Loucy (cell line): Measurements from ENCODE around the gene PRTG.

Experiments
- H2AFZ ChIP-seq: fragments of 200-600 bp; sonication (generic); 2 replicates; pipeline ENCODE4 v1.6.0; 2016; ENCODE audit warnings: antibody characterized with exemption, mild to moderate bottlenecking, low read length, moderate library complexity
- H3F3A ChIP-seq: fragments of 200-600 bp; 2 replicates; pipeline ENCODE4 v1.6.0; 2016; ENCODE audit warnings: antibody characterized with exemption, low read depth, mild to moderate bottlenecking
- H3K27me3 ChIP-seq: fragments of 200-600 bp; sonication (generic); 2 replicates; pipeline ENCODE4 v1.6.1; 2014; ENCODE audit warnings: low read length, mild to moderate bottlenecking; ENCODE audit not compliant: insufficient read depth, poor library complexity, severe bottlenecking
- H3K36me3 ChIP-seq: fragments of 200-600 bp; sonication (generic); 2 replicates; pipeline ENCODE4 v1.6.1; 2016; ENCODE audit warnings: low read length; ENCODE audit not compliant: insufficient read depth
- H3K4me1 ChIP-seq: fragments of 200-600 bp; sonication (generic); 2 replicates; pipeline ENCODE4 v1.5.1; 2014; ENCODE audit warnings: low read length, mild to moderate bottlenecking; ENCODE audit not compliant: insufficient read depth, poor library complexity, severe bottlenecking
- H3K4me2 ChIP-seq: fragments of 200-600 bp; sonication (generic); 2 replicates; pipeline ENCODE4 v1.6.0; 2014; ENCODE audit warnings: antibody characterized with exemption, low read length, low read depth, mild to moderate bottlenecking; ENCODE audit not compliant: poor library complexity, severe bottlenecking
- H3K4me3 ChIP-seq: fragments of 200-600 bp; sonication (generic); 2 replicates; pipeline ENCODE4 v1.5.1; 2014; ENCODE audit warnings: low read length, mild to moderate bottlenecking, mixed read lengths; ENCODE audit not compliant: poor library complexity, severe bottlenecking
- H3K79me2 ChIP-seq: fragments of 200-600 bp; sonication (generic); 2 replicates; pipeline ENCODE4 v1.6.1; 2014; ENCODE audit warnings: low read length; ENCODE audit not compliant: insufficient read depth
- H3K9ac ChIP-seq: fragments of 200-600 bp; sonication (generic); 2 replicates; pipeline ENCODE4 v1.6.0; 2014; ENCODE audit warnings: mild to moderate bottlenecking, low read depth, low read length, moderate library complexity; ENCODE audit not compliant: poor library complexity, severe bottlenecking
- H3K9me2 ChIP-seq: fragments of 200-600 bp; sonication (generic); replicated peaks from 2 replicates; pipeline ENCODE4 v1.6.1; 2016; ENCODE audit warnings: low read depth, low read length, mixed read lengths
- H3K9me3 ChIP-seq: fragments of 200-600 bp; sonication (generic); 2 replicates; pipeline ENCODE4 v1.6.1; 2014; ENCODE audit warnings: mild to moderate bottlenecking, antibody characterized with exemption, low read length, low read depth; ENCODE audit not compliant: insufficient read depth
- H4K20me1 ChIP-seq: fragments of 200-600 bp; sonication (generic); 2 replicates; pipeline ENCODE4 v1.6.0; 2014; ENCODE audit warnings: antibody characterized with exemption, low read length, mild to moderate bottlenecking; ENCODE audit not compliant: insufficient read depth, poor library complexity, severe bottlenecking
- EZH2phosphoT487 ChIP-seq: fragments of 200-600 bp; IDR thresholded peaks from 2 replicates; pipeline ENCODE4 v1.6.1; 2018; ENCODE audit warnings: antibody characterized with exemption, mild to moderate bottlenecking, moderate library complexity, borderline replicate concordance
- TF ChIP-seq, protein P1 (sequence below): fragments of 200-600 bp; sonication (generic); conservative IDR thresholded peaks from 2 replicates; pipeline ENCODE4 v1.5.1; 2014; ENCODE audit warnings: mild to moderate bottlenecking, antibody characterized with exemption, low read length

PRTG gene

DNA sequence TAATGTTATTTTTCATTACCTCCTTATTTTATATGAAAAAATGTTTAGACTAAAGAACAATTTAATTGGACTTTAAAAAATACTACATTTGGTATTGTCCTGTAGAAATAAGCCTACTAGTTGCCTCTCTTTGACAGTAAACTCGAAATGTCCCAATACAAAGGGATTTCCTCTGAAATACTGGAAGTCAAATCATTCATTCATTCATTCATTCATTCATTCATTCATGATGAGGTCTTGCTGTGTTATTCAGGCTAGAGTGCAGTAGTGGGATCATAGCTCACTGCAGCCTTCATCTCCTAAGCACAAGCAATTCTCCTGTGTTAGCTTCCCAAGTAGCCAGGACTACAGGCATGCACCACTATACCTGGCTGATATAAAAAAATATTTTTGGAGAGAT lies 104.2 kb downstream of the PRTG start:
- Histone ChIP-seq H3K9me3 (no peaks in the 10 kb centered on the region), H3K79me2 (no peaks in the 10 kb centered on the region), H2AFZ (no peak overlapping the region), H4K20me1 (no peaks in the 10 kb centered on the region), H3K9me2 (no peaks in the 10 kb centered on the region), H3K36me3 (no peaks in the 10 kb centered on the region), H3K27me3 (no peaks in the 10 kb centered on the region), H3K4me3 (no peak overlapping the region), H3F3A (no peaks in the 10 kb centered on the region), H3K9ac (no peak overlapping the region), H3K4me1 (no peaks in the 10 kb centered on the region), H3K4me2 (no peak overlapping the region)
- TF ChIP-seq EZH2phosphoT487: no peak
- TF ChIP-seq, protein P1, sequence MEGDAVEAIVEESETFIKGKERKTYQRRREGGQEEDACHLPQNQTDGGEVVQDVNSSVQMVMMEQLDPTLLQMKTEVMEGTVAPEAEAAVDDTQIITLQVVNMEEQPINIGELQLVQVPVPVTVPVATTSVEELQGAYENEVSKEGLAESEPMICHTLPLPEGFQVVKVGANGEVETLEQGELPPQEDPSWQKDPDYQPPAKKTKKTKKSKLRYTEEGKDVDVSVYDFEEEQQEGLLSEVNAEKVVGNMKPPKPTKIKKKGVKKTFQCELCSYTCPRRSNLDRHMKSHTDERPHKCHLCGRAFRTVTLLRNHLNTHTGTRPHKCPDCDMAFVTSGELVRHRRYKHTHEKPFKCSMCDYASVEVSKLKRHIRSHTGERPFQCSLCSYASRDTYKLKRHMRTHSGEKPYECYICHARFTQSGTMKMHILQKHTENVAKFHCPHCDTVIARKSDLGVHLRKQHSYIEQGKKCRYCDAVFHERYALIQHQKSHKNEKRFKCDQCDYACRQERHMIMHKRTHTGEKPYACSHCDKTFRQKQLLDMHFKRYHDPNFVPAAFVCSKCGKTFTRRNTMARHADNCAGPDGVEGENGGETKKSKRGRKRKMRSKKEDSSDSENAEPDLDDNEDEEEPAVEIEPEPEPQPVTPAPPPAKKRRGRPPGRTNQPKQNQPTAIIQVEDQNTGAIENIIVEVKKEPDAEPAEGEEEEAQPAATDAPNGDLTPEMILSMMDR: no peak

DNA sequence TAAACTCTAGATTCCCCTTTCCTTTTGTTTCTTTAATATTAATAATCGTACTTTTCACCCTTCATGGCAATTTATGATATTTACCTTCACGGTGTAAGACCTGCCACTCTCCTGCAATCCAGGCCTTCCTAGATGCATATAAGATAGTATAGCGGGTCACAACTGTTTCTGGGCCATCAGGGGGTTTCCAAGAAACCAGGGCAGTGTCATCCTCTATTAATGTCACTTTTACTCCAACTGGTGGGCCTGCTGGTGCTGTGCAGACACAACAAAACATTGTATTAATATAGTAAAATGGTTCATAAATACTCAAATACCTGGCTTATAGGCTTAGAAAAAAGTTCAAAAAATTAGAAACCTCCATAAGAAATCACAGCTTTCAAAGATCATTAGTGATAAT lies 105.9 kb downstream of the PRTG start:
- H3K9me3 ChIP-seq: no peaks in the 10 kb centered on the region
- H3K36me3 ChIP-seq: no peaks in the 10 kb centered on the region
- no peak overlapping the region for H3K4me2 ChIP-seq
- H4K20me1 ChIP-seq: no peaks in the 10 kb centered on the region
- H3K27me3 ChIP-seq: no peaks in the 10 kb centered on the region
- H3K4me1 ChIP-seq: no peaks in the 10 kb centered on the region
- TF ChIP-seq, protein P1: no peak
- no peak for TF ChIP-seq EZH2phosphoT487
- H3K9me2 ChIP-seq: no peaks in the 10 kb centered on the region
- H2AFZ ChIP-seq: no peak overlapping the region
- H3K79me2 ChIP-seq: no peaks in the 10 kb centered on the region
- H3F3A ChIP-seq: no peaks in the 10 kb centered on the region
- H3K4me3 ChIP-seq: no peak overlapping the region
- no peak overlapping the region for H3K9ac ChIP-seq

DNA sequence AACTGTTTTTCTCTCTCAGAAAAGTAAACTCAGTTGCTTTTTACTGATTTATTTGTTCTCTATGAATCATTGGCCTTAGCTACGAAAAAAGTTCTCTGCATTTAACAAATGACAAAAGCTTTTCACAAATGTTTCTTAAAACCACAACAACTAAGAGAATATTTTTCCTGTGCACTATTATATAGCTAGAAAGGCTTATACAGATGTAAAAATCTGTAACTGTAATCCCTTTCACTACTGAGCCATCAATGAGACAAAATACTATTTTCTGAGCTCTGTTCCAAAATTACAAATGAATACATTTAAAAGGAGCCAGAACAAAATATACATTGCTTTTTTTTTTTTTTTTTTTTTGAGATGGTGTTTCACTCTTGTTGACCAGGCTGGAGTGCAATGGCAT lies 109.2 kb downstream of the PRTG start:
- Histone ChIP-seq H3K9me2 (no peaks in the 10 kb centered on the region), H4K20me1 (no peaks in the 10 kb centered on the region), H3K79me2 (no peaks in the 10 kb centered on the region), H3K9me3 (no peaks in the 10 kb centered on the region), H3K4me1 (no peaks in the 10 kb centered on the region), H3K36me3 (no peaks in the 10 kb centered on the region), H2AFZ (no peak overlapping the region), H3K4me2 (no peak overlapping the region), H3F3A (no peaks in the 10 kb centered on the region), H3K9ac (no peak overlapping the region), H3K27me3 (no peaks in the 10 kb centered on the region), H3K4me3 (no peak overlapping the region)
- TF ChIP-seq EZH2phosphoT487: no peak
- TF ChIP-seq, protein P1: no peak
